Lower lobe of right lung (tissue), 2 donors: Measurements from ENCODE around the gene NSL1. TPM values are rescaled to one million over a fixed set of nuclear protein-coding genes. Genes with fewer than 3 reads are reported as not detected.

Experiments
- ATAC-seq, 2 donors: fragments of 200-7000 bp; cut with Tn5 transposase; one replicate each; pipeline ENCODE4 v1.9.1; 2020 to 2022; ENCODE audit warnings: mild to moderate bottlenecking in 2 of 2, moderate library complexity in 2 of 2
- DNase-seq: peaks from one replicate; pipeline ENCODE4 v3.0.0-alpha.2; 2020
- H3K27ac ChIP-seq: fragments of 200-600 bp; one replicate; pipeline ENCODE4 v1.8.0; 2022
- H3K27me3 ChIP-seq: fragments of 200-600 bp; one replicate; pipeline ENCODE4 v1.8.0; 2022; ENCODE audit warnings: low read depth
- H3K36me3 ChIP-seq: fragments of 200-600 bp; one replicate; pipeline ENCODE4 v1.8.0; 2022; ENCODE audit warnings: mild to moderate bottlenecking
- H3K4me1 ChIP-seq: fragments of 200-600 bp; one replicate; pipeline ENCODE4 v1.8.0; 2022
- H3K4me3 ChIP-seq: fragments of 200-600 bp; one replicate; pipeline ENCODE4 v1.8.0; 2022; ENCODE audit warnings: mild to moderate bottlenecking
- H3K9me3 ChIP-seq: fragments of 200-600 bp; one replicate; pipeline ENCODE4 v1.8.0; 2022
- intact Hi-C: fragments of 100-400 bp; cut with DNase I; formaldehyde crosslinking; loops from one replicate; pipeline ENCODE4 v1.11.0; 2022
- total RNA-seq: library from RNA; stranded (reverse); fragmentation: NEBNext Ultra II Directional; extraction: Animal tissue kit (Norgen Biotek cat#: 25700); gene quantifications from one replicate; pipeline ENCODE4 v1.2.1, GENCODE V29; 2021
- TF ChIP-seq, protein P1 (sequence below): fragments of 200-600 bp; IDR thresholded peaks from one replicate; pipeline ENCODE4 v1.8.0; 2022; ENCODE audit warnings: antibody characterized with exemption, mild to moderate bottlenecking
- donor health status: DM: no; HTN: yes; CAD: no; lungs with severe emphysema.

NSL1 gene
- total RNA-seq, 1 donor from 2014 or later: 30.8 TPM

GRCh38 chr1:212746546-212746945 lies 45.0 kb downstream of the NSL1 start:
- intact Hi-C loops: no loop called here
- TF ChIP-seq, protein P1, sequence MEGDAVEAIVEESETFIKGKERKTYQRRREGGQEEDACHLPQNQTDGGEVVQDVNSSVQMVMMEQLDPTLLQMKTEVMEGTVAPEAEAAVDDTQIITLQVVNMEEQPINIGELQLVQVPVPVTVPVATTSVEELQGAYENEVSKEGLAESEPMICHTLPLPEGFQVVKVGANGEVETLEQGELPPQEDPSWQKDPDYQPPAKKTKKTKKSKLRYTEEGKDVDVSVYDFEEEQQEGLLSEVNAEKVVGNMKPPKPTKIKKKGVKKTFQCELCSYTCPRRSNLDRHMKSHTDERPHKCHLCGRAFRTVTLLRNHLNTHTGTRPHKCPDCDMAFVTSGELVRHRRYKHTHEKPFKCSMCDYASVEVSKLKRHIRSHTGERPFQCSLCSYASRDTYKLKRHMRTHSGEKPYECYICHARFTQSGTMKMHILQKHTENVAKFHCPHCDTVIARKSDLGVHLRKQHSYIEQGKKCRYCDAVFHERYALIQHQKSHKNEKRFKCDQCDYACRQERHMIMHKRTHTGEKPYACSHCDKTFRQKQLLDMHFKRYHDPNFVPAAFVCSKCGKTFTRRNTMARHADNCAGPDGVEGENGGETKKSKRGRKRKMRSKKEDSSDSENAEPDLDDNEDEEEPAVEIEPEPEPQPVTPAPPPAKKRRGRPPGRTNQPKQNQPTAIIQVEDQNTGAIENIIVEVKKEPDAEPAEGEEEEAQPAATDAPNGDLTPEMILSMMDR: no peak
- Histone ChIP-seq H3K4me1 (peaks cover 16% of the 10 kb centered on the region), H3K27ac (no peak overlapping the region), H3K27me3 (no peaks in the 10 kb centered on the region), H3K4me3 (no peak overlapping the region), H3K9me3 (no peaks in the 10 kb centered on the region), H3K36me3 (no peaks in the 10 kb centered on the region)
- ATAC-seq: no peak
- DNase-seq: no peak

DNA sequence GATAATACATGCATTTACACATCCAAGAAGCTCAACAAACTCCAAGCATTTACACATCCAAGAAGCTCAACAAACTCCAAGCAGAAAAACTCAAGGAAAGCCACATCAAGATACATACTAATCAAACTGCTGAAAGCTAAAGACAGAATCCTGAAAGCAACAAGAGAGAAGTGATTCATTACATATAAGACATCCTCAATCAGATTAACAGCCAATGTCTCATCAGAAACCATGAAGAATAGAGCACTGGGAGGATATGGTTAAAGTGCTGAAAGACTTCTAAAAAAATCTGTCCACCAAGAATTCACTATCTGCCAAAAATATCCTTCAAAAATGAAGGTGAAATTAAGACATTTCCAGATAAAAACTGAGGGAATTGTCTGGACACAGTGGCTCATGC lies 46.3 kb downstream of the NSL1 start:
- DNase-seq (no peak), ATAC-seq (no peak)
- TF ChIP-seq, protein P1: no peak
- no peak overlapping the region for H3K27ac ChIP-seq
- no peaks in the 10 kb centered on the region for H3K9me3 ChIP-seq
- intact Hi-C loops: no loop called here
- H3K4me1 ChIP-seq: peaks cover 11% of the 10 kb centered on the region
- peaks cover 2% of the 10 kb centered on the region for H3K36me3 ChIP-seq
- no peaks in the 10 kb centered on the region for H3K27me3 ChIP-seq
- no peak overlapping the region for H3K4me3 ChIP-seq

DNA sequence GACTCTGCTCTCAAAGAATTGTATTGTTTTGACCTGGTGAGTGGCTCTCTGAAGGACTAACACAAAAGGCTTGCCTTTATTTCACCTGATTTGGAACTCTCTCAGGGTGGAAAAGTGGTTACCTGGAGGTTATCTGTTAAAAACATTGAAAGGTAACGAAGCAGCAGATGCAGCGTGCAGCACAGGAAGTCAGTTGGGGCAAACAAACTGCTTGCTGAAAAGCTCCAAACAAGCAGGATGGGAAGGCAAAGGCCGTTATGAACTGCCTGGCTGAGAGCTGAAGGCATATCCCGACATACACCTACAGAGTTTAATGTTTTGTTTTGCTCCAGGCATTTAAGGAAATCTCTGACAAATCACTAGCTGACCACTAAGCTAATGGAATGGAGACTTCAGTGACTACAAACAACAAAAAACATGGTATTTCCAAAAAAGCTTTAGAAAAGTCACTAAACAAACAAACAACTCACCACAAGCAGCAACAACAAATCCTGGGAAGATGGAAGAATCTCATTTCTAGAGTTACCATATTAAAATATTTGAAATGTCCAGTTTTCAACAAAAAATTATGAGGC lies 47.6 kb downstream of the NSL1 start:
- ATAC-seq (no peak), DNase-seq (no peak)
- TF ChIP-seq, protein P1: no peak
- no peaks in the 10 kb centered on the region for H3K9me3 ChIP-seq
- H3K4me3 ChIP-seq: no peak overlapping the region
- no peaks in the 10 kb centered on the region for H3K27me3 ChIP-seq
- intact Hi-C loops: no loop called here
- H3K36me3 ChIP-seq: peaks cover 2% of the 10 kb centered on the region
- no peak overlapping the region for H3K27ac ChIP-seq
- H3K4me1 ChIP-seq: no peaks in the 10 kb centered on the region

GRCh38 chr1:212738330-212738729 lies 53.2 kb downstream of the NSL1 start:
- intact Hi-C loops: no loop called here
- Histone ChIP-seq H3K36me3 (peaks cover 10% of the 10 kb centered on the region), H3K27ac (no peak overlapping the region), H3K4me3 (no peak overlapping the region), H3K4me1 (no peaks in the 10 kb centered on the region), H3K27me3 (no peaks in the 10 kb centered on the region), H3K9me3 (no peaks in the 10 kb centered on the region)
- ATAC-seq: no peak
- TF ChIP-seq, protein P1: no peak
- DNase-seq: no peak

DNA sequence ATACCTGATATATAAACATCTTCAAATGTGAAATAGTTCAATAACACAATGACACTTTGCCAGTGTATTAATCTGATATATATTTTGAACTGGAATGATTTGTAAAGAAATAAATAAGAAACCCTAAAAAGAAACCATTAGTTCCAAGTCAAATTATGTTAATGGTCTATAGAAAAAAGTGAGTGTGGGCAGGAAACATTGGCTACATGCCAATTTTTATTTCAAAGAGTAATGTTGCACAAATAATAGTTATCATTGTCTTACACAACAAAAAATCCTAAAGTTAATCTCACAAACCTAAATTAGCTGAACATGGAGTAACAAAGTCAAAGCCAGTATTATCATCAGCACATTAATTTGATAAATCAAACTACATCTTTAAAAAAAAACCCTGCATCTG lies 54.0 kb downstream of the NSL1 start:
- no peak overlapping the region for H3K27ac ChIP-seq
- intact Hi-C loops: no loop called here
- no peaks in the 10 kb centered on the region for H3K9me3 ChIP-seq
- ATAC-seq: no peak
- peaks cover 10% of the 10 kb centered on the region for H3K36me3 ChIP-seq
- no peaks in the 10 kb centered on the region for H3K27me3 ChIP-seq
- H3K4me3 ChIP-seq: no peak overlapping the region
- TF ChIP-seq, protein P1: no peak
- no peak for DNase-seq
- H3K4me1 ChIP-seq: no peaks in the 10 kb centered on the region
